GM21515 (cell line): ENCODE data around the gene KCNE1.
"Not testable (repeated sequence)": the region's sequence is repeated elsewhere in the genome, so short reads cannot be mapped to it uniquely, and the experiment has no call there.

Source experiments
- ATAC-seq: cut with Tn5 transposase; IDR thresholded peaks from one replicate; pipeline ENCODE4 v1.9.1; 2021; ENCODE audit not compliant: unreplicated experiment

The KCNE1 gene

GRCh38 chr21:34514576-34515115, 2.6 kb upstream of the KCNE1 start:
- no peak for ATAC-seq

GRCh38 chr21:34513129-34513675, 1.2 kb upstream of the KCNE1 start:
- ATAC-seq: no peak

GRCh38 chr21:34511181-34511580, 829 bp downstream of the KCNE1 start:
- ATAC-seq: no peak

DNA sequence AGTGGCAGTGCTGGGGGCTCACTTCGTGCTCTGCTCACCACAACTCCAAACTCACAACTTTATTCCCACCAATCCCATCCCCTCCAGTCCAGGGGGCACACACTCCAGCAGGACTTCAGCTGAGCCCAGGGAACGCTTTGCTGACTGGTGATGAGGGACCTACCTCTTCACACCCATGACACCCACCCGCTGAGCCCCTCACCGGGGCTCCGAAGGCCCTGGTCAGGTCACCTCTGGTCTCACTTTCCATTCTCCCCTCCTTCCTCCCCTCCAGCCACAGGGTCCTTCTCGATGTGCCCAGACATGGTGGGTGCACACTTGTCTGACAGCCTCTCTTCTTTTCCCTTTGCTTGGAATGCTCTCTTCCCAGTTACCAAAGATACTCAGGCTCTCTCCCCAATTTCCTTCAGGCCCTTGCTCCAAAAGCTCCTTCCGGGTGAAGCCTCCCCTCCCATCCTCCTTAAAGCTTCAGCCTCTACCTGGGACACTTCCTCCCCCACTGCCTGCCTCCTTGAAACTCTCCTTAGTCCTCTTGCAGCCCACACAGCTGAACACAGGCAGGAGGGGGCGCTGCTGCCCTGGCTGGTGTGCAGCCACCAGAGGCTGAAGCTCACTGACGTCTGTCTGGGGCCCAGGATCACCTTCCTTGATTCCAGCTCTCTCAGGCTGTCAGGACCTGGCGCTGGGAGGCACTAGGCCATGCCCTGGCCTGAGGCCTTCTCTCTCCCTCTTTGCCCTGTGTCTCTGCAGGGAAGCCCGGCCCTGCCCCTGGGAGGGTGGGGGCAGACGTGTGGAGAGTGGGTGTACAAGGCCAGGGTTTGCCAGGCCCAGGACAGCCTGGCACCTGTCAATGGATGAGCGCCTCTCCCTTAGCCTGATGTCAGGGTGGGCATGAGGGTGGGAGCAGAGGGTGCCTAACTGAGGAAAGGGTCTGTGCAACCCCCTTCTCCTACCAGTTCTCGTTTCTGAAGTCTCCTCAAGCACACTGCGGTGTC, 1.6 kb downstream of the KCNE1 start:
- ATAC-seq: no peak

DNA sequence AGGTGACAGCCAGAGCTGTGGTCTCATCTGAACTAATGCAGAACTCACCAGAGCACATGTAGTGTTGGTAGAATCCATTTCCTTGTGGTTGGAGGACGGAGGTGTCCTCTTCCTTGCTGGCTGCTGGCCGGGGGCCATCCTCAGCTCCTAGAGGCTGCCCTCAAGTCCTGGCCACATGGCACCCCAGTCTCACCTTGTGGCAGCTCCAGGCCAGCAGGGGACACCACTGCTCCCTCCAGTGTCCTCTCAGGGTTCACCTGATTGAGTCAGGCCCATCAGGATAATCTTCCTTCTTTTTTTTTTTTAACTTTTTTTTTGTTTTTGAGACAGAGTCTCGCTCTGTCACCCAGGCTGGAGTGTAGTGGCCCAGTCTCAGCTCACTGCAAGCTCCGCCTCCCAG, 2.9 kb downstream of the KCNE1 start:
- ATAC-seq: no peak

- ATAC-seq: no peak
Measured at GRCh38 chr21:34504595-34504994, 7.4 kb downstream of the KCNE1 start.

DNA sequence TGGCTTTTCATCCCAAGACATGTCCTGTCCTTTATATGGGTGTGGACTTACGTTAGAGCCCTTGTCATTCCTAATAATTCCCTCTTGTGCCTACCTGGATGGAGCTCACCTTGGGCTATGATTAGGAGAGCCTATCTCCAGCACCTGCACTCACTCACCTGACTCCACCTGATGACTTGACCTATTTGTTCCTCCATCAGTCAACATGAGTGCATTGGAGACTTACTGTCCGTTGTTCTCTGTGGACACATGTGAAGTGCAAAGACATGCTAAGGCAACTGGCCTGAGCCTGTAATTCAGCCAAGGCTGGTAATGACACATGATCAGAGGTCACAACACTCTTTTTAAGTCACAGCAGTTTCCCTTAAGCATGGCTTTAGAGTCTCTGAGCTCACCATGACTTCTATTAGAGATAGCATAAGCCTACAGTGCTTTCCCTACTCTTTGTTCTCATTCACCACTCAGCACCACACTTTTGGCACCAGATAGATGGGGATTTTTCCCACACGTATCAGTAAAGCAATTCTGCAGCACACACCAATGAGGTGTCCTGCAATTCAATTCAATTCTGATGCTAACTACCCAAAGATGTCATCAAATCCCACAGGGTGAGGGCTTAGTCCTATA, 9.4 kb downstream of the KCNE1 start:
- no peak for ATAC-seq

DNA sequence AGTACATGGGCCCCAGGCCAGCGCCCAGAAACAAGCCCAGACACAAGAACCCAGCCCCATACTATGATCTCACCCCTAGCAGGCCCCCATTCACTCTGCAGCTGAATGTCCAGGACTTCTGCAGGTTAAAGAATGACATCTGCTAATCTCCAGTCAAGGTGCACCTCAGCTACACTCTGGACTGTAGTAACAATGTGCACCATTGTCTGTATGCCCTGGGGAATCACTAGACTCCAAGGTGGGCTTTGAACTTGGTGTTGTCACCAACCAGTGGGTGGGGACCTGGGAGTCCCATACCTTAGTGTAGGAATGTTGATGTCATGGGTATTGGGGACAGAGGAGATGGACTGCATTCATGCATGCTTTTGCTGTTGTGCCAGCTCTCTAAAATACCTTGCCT, 10.3 kb downstream of the KCNE1 start:
- ATAC-seq: no peak

DNA sequence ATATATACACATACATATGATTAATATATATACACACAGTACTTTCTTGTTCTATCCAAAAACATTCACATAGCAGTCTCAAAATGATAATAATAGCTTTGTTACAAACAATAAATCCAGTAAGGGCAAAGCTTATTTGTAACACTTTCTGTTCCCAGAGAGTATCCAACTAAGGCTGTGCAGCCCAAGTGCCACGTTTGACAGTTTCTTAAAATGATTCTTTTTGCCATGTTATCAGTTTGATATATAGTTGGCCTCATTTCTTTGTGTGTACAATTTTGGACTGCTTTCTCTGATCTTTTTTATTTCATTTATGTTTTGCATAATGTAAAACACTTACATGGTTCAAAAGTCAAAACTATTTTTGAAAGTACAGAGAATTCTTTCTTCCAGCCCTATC, 11.8 kb downstream of the KCNE1 start:
- no peak for ATAC-seq

GRCh38 chr21:34499116-34499515, 12.9 kb downstream of the KCNE1 start:
- no peak for ATAC-seq

- ATAC-seq: no peak
Measured at GRCh38 chr21:34498623-34499022, 13.4 kb downstream of the KCNE1 start.

- ATAC-seq: not testable (repeated sequence)
Measured at GRCh38 chr21:34483854-34484253, 28.2 kb downstream of the KCNE1 start.

GRCh38 chr21:34483435-34483834, 28.6 kb downstream of the KCNE1 start:
- not testable (repeated sequence) for ATAC-seq

DNA sequence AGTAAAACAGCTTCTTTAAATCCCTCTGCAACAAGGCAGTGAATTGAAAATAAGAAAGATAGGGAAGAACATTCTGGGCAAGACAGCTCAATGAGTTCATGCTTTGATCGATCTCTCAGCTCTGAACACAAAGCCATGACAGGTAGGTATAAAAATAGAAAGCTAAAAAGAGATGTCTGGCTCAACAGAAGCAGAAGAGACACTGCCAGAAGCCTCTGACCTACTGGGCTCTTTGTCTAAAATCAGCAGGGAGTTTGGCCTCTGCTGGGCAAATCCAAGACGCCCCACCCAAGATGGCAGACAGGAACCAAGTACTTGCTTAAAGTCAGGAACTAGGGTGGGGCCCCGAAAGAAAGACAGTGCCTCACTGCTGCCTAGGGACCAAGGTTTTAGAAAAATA, 44.7 kb downstream of the KCNE1 start:
- not testable (repeated sequence) for ATAC-seq

DNA sequence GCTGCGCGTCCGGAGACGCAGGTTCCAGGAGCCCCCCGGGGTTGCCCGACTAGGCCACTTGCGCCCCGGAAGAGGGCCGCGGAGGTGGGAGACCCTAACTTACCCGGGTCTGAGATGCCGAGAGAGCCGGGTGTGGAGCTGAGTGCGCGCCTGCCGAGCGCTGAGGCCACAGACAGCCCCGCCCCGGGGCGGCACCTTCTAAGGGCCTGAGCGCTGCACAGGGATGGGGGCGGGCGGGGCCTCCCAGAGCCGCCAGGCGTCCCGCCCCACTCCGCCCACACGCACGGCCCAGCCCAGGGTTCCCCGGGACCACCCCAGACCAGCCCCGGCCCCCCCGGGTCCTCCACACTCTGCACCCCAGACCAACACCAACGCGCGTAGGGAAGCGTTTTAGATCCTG, 52.6 kb downstream of the KCNE1 start:
- not testable (repeated sequence) for ATAC-seq

DNA sequence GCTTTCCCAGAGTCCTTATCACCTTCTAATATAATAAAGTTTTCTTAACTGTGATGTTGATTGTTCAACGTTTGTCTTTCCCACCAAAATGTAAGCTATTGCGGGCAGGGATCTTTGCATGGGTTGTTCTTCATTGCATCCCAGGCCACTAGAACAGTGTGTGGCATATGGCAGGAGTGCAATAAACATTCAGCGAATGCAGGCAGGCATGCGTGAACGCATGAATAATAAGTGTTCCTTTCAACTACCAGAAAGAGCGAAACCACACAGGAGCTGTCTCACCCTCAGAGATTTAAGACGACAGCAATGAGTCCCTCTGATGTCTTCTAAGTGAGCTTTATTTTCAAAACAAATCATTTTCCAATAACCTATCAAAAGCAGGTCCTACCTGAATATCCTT, 53.7 kb downstream of the KCNE1 start:
- ATAC-seq: not testable (repeated sequence)

GRCh38 chr21:34456180-34456579, 55.8 kb downstream of the KCNE1 start:
- ATAC-seq: not testable (repeated sequence)

DNA sequence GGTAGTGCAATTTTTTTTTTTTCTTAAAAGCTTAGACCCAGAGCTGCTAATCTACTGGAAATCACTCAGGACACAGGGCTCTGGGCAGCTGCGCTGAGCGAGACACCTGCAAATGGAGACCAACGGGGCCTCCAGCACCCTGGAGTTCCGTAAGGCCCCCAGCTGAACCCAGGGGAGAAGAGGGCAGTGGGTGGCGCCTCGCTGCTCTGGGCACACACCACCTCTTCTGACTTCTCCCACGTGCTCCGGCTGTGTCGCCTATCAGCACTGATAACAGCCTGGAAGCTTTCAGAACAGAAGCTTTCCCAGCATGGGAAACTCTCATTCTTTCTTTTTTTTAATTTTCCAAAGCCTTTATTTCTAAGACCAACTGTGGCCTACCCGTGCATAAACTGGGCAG, 56.4 kb downstream of the KCNE1 start:
- ATAC-seq: not testable (repeated sequence)

DNA sequence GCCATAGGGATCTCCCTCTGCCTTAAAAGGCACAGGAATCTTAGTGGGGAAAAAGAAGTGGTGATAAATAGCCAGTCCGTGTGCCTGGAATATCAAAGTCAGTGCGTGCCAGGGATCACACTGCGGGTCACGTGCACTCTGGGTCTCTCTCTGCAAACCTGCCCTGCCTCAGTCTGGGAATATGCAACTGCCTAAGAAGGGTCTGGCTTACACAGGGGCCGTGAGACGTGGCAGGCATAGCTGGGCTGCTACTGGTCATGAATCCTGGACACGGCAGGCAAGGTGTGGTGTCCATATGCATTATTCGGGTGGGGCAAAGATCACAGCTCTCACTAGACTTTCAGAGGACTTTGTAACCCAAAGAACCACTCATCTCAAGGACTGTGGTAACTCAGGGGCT, 65.0 kb downstream of the KCNE1 start:
- not testable (repeated sequence) for ATAC-seq

DNA sequence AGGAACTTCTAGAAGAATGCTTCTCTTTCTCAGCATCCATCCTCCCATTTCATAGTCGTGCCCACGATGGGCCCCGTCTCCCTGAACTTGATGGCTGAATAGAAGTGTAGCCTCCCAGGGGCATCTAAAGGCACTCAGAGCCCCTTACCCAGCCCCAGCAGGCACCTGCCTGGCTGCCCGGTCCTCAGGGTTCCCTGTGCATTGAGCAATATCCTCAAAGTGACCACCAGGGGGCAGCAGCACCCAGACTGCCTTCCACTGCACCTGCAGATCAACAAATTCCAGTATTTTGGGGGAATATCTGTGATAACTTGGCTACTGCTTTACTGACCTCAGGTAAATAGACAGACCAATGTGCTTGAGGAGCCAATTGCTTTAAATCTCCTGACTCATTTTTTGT, 68.5 kb downstream of the KCNE1 start:
- ATAC-seq: not testable (repeated sequence)

GRCh38 chr21:34429710-34430109, 82.3 kb downstream of the KCNE1 start:
- not testable (repeated sequence) for ATAC-seq

- not testable (repeated sequence) for ATAC-seq
Measured at GRCh38 chr21:34428441-34428840, 83.6 kb downstream of the KCNE1 start.
